ENCODE data around the gene ERVFRD-1.
"Not testable (repeated sequence)": the region's sequence is repeated elsewhere in the genome, so short reads cannot be mapped to it uniquely, and the experiment has no call there.

- TF ChIP-seq POLR2A, CTCF (IDR thresholded peaks at IDR 0.05): not testable (repeated sequence)
Measured at GRCh38 chr6:11091141-11091540, 20.4 kb downstream of the ERVFRD-1 start.
